Suprapubic skin (tissue), 4 donors: ENCODE data around the gene SGCD.

Experiments
- CTCF ChIP-seq, 2 donors: fragments of 200-600 bp in 1 of 2; fragments of 450-650 bp in 1 of 2; sonication (generic) in 1 of 2; IDR thresholded peaks; one replicate each; pipeline ENCODE4 v1.5.1; 2016 to 2019; ENCODE audit warnings: antibody characterized with exemption in 2 of 2, mild to moderate bottlenecking in 1 of 2, moderate library complexity in 1 of 2
- EP300 ChIP-seq: sonication (generic); formaldehyde crosslinking; IDR thresholded peaks from one replicate; pipeline ENCODE4 v1.6.1; 2017; ENCODE audit warnings: antibody characterized with exemption
- POLR2A ChIP-seq, 2 donors: fragments of 450-650 bp; IDR thresholded peaks; one replicate each; pipeline ENCODE4 v1.6.1; 2017; ENCODE audit warnings: antibody characterized with exemption in 2 of 2, mild to moderate bottlenecking in 2 of 2, moderate library complexity in 2 of 2
- POLR2AphosphoS5 ChIP-seq, 3 donors: sonication (generic); formaldehyde crosslinking; IDR thresholded peaks; one replicate each; pipeline ENCODE4 v1.6.1; 2017; ENCODE audit warnings: antibody characterized with exemption in 3 of 3

- TF ChIP-seq POLR2A (IDR thresholded peaks at IDR 0.05) = no peak
- TF ChIP-seq CTCF (IDR thresholded peaks at IDR 0.05) = no peak
- TF ChIP-seq EP300 = no peak
- TF ChIP-seq POLR2AphosphoS5 (IDR thresholded peaks at IDR 0.05) = no peak
These were observed 69.8 kb downstream of the SGCD start for GRCh38 chr5:156396830-156397081.
